GM21576 (cell line): ENCODE measurements around the gene GXYLT2.
"Not testable (repeated sequence)": the region's sequence is repeated elsewhere in the genome, so short reads cannot be mapped to it uniquely, and the experiment has no call there.

Source experiments
- ATAC-seq: cut with Tn5 transposase; IDR thresholded peaks from one replicate; pipeline ENCODE4 v1.9.1; 2021; ENCODE audit warnings: mild to moderate bottlenecking, moderate library complexity; ENCODE audit not compliant: unreplicated experiment

GXYLT2 gene

DNA sequence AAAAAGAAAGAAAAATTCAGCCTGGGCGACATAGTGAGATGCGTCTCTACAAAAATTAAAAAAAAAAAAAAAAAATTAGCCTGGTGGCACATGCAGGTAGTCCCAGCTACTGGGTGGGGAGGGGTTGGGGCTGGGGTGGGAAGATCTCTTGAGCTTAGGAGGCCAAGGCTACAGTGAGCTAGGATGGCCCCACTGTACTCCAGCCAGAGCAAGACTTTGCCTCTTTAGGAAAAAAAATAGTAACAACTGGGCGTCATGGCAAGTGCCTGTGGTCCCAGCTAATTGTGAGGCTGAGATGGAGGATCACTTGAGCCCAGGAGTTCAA, 84.8 kb downstream of the GXYLT2 start:
- ATAC-seq, result no peak

GRCh38 chr3:72973031-72973723, 85.3 kb downstream of the GXYLT2 start:
- ATAC-seq, result no peak

- ATAC-seq, result no peak
These were observed 85.9 kb downstream of the GXYLT2 start for GRCh38 chr3:72973786-72974185.

DNA sequence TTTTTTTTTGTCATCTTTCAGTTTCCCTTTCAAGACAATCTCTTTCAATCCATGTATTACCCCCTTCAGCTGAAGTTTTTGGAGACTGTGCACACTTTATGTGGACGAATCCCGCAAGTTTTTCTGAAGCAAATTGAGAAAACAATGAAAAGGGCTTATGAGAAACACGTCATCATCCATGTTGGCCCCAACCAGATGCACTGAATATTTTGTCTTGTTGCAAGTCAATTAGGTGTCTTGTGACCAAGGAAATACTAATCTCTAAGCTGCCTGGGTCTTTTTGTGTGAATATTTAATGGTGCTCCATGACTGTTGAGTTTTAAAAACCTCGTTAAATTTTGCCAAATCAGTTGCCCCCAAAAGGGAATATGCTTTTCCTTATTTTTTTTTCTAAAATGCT, 87.1 kb downstream of the GXYLT2 start:
- ATAC-seq, result no peak

GRCh38 chr3:72976281-72976741, 88.5 kb downstream of the GXYLT2 start:
- no peak for ATAC-seq

- ATAC-seq, result peak; percentile 46
These were observed 89.4 kb downstream of the GXYLT2 start for GRCh38 chr3:72977060-72977808.

- ATAC-seq, result no peak
These were observed 94.9 kb downstream of the GXYLT2 start for GRCh38 chr3:72982609-72983366.

DNA sequence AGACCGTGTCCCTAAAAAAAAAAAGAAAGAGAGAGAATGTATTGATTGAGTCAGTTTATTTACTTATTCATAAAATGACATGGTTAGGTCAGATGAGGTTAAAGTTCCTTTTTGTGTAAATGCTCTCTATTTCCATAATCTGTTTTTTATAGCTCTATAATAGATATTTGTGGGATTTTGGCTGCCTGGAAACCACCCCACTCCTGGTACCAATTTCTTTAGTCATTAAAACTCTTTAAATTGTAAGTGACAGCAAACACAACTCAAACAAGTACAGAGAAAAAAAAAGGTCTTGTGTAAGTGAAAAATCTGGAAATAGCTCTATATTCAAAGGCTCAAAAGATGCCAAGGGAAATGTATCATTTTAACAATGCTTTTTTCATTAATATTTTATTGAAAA, 97.7 kb downstream of the GXYLT2 start:
- ATAC-seq, result no peak

GRCh38 chr3:72990701-72991395, 103.0 kb downstream of the GXYLT2 start:
- no peak for ATAC-seq

DNA sequence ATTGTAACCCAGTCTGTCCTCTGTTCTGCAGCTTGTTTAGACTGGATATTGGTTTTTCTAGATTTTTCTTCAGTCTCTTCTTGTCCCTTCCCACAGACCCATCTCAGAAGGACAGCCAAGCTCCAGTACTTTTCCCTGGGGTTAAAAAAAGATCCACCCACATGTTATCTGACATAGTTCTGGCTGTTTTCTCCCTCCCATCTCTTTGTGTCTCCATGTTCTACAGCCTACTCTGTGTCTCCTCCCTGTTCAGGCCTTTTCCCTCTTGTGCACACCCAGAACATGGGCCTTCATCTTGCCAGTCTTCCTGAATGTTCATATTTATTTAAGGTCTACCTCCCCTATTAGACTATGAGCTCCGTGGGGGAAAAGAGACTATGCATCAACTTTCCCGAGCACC, 103.7 kb downstream of the GXYLT2 start:
- no peak for ATAC-seq

DNA sequence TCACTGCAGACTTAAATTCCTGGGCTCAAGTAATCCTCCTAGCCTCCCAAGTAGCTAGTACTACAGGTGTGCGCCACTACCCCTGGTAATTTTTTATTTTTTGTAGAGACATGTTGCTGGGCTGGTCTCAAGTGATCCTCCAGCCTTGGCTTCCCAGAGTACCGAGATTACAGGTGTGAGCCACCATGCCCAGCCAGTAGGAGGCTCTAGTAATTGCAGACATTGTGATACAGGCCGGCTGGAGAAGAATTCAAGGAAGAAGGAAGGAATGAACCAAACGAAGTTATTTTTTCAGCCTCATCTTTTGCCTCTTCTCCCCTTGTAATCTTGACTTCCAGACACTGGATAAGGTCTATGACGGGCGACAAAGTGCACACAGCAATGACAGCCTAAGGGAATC, 105.5 kb downstream of the GXYLT2 start:
- no peak for ATAC-seq

DNA sequence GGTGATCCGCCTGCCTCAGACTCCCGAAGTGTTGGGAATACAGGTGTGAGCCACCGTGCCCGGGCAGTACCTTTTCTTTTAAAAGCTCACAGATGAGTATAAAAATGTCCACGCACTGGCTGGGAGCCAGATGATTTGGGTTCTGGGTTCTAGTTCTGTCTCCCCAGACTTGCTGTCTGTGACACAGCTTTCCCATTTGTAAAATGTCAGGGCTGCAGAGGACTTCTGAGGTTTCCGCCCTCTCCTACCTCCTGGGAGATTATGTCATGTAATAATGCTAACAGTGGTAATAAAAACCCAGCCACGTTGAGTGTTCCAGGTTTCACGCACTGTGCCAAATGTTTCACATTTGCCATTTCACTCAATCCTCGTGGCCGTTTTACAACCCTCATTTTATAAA, 107.5 kb downstream of the GXYLT2 start:
- no peak for ATAC-seq

DNA sequence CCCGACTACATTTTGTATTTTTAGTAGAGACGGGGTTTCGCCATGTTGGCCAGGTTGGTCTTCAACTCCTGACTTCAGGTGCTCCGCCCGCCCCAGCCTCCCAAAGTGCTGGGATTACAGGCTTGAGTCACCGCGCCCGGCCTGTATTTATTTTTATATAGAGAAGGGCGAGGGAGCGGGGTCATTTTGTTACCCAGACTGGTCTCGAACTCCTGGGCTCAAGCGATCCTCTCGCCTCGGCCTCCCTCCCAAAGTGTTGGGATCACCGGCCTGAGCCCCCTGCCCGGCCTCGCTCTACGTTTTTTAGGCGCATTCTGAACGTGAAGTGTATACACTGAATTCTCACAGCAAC, 108.3 kb downstream of the GXYLT2 start:
- ATAC-seq, result no peak

DNA sequence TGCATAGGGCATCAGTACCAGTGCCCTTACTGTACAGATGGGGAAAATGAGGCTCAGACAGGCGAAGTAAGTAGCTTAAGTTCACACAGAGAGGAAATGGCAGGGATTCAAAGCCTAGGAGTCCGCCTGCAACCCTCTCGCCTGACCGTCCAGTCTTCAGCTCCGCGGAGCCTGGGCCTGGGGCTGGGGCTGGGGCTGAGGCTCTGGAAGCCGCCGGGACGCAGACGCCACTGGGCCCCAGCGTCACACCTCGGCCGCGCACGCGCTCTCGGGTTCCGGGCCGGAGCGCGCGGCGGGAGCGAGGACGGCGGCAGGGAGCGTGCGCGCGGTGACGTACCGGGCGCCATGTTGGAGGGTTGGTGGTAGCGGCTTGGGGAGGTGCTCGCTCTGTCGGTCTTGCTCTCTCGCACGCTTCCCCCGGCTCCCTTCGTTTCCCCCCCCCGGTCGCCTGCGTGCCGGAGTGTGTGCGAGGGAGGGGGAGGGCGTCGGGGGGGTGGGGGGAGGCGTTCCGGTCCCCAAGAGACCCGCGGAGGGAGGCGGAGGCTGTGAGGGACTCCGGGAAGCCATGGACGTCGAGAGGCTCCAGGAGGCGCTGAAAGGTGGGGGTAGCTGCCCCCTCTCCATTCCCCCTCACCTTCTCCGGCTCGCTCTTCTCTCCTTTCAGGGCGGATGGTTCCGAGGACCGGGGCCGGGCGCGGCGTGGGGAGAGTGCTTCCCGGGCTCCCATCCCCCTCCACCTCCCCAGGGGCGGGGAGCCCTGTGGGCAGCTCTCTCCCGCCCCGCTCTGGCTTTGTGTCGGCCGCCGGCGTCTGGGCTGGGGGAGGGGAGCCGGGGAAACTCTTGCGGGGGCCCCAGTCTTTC, 108.9 kb downstream of the GXYLT2 start, which contains the start of gene PPP4R2:
PPP4R2 (plus strand) TSS at position 339 of the 861 bp plus-strand sequence; CDS start at position 566, 227 bp downstream.
- peak; percentile 89 for ATAC-seq

GRCh38 chr3:72997421-72997961, 109.6 kb downstream of the GXYLT2 start:
- ATAC-seq, result peak; percentile 34

DNA sequence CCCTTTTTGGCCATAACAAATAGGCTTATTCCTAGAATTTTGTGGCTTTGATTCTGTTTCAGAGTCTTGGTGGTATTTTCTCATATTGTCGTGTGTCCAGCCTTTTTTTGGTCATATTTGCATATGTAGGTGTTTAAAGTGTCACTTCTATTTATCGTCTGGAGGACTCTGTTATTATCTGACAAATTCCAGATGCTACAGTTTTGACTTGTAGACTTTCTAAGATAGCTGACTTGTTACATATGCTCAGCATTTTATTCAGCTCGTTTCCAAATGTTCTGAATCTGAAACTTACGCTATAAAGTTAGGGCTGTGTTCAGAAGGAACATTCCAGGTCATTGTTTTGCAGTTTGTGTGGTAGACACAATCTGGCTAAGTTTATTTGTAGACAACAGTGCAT, 110.6 kb downstream of the GXYLT2 start:
- no peak for ATAC-seq

GRCh38 chr3:72999951-73000350, 112.1 kb downstream of the GXYLT2 start:
- ATAC-seq, result no peak

DNA sequence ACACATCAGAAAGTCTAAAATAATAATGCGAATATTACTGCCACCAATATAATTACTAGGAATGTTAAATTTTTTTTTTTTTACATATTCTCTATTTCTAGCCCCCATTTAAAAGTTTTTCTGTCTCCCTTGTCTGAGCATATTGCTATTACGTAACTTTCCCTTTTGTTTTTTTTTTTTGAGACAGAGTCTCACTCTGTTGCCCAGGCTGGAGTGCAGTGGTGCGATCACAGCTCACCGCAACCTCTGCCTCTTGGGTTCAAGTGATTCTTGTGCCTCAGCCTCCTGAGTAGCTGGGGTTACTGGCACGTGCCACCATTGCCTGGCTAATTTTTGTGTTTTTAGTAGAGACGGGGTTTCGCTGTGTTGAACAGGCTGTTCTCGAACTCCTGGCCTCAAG, 115.2 kb downstream of the GXYLT2 start:
- ATAC-seq, result not testable (repeated sequence)

DNA sequence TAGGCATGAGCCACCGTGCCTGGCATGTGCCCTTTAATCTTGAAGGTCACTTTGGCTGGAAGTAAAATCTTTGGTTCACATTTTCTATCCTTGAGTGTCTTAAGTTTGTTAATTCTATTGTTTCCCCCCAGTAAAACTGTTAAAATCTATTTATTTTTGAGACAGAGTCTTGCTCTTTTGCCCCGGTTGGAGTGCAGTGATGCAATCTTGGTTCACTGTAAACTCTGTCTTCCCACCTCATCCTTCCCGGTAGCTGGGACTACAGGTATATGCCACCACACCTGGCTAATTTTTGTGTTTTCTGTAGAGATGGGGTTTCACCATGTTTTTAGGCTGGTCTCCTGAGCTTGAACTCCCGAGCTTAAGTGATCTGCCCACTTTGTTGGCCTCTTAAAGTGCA, 116.5 kb downstream of the GXYLT2 start:
- ATAC-seq, result no peak
